NB4 (cell line): Measurements from ENCODE around the gene SLC51A.

ENCODE experiments used
- MYC ChIP-seq: IDR thresholded peaks from 2 replicates; pipeline ENCODE4 v1.6.1; 2011; ENCODE audit warnings: low read depth, low read length
- POLR2A ChIP-seq: IDR thresholded peaks from 2 replicates; pipeline ENCODE4 v1.6.1; 2011; ENCODE audit warnings: mild to moderate bottlenecking; ENCODE audit not compliant: insufficient read length; ENCODE audit errors: extremely low read depth
- TF ChIP-seq, protein P1 (sequence below): IDR thresholded peaks from one replicate; pipeline ENCODE4 v1.5.1; 2012; ENCODE audit warnings: low read depth, low read length

- no peak for TF ChIP-seq MYC
- TF ChIP-seq POLR2A = no peak
- TF ChIP-seq, protein P1, sequence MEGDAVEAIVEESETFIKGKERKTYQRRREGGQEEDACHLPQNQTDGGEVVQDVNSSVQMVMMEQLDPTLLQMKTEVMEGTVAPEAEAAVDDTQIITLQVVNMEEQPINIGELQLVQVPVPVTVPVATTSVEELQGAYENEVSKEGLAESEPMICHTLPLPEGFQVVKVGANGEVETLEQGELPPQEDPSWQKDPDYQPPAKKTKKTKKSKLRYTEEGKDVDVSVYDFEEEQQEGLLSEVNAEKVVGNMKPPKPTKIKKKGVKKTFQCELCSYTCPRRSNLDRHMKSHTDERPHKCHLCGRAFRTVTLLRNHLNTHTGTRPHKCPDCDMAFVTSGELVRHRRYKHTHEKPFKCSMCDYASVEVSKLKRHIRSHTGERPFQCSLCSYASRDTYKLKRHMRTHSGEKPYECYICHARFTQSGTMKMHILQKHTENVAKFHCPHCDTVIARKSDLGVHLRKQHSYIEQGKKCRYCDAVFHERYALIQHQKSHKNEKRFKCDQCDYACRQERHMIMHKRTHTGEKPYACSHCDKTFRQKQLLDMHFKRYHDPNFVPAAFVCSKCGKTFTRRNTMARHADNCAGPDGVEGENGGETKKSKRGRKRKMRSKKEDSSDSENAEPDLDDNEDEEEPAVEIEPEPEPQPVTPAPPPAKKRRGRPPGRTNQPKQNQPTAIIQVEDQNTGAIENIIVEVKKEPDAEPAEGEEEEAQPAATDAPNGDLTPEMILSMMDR = no peak
Measured at GRCh38 chr3:196203846-196204245, 12.5 kb upstream of the SLC51A start.
